Right forelimb (tissue), 1 donor: ENCODE measurements around the gene ELMO1.
A peak's percentile ranks its signal among the peaks of the same experiment; 100 is the strongest.

Source experiments
- DNase-seq: peaks from one replicate; pipeline ENCODE4 v3.0.0-alpha.2; 2018

ELMO1 gene

DNA sequence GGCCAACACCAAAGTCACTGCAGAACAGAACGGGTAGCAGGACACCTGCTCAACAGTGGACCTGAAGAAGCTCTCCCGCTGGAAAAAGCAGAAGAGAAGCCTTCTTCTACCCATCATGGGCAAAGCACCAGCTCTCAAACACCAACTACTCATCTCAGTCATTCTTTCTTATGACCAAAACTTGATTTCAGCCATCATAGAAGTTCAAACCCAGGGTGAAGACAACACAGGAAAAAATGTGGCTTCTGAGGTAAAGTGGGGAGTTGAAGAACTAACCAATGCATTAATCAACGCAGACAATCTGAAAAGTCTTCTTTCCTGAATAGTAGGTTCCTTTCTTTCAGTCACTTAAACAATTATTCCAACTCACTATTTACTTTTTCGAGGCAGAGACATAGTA lies 83.3 kb downstream of the ELMO1 start:
- no peak for DNase-seq

DNA sequence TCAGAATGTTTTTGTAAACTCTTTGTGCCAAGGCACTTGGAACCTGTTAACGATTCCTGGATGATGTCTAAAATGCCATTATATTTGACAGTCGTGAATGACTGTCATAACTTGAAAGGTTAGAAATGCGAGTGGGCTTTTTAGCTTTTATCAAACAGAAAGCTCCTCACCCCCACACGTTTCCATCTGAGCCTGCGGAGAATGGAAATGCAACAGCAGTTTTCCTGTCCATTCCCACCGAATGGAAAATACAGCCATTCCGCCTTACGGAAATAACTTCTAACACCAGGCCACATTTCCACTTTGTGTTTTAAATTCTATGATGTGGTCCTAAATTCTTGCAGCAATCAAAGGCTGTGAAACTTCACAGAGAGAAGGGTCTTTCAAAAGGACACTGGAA lies 83.8 kb downstream of the ELMO1 start:
- DNase-seq, result no peak

DNA sequence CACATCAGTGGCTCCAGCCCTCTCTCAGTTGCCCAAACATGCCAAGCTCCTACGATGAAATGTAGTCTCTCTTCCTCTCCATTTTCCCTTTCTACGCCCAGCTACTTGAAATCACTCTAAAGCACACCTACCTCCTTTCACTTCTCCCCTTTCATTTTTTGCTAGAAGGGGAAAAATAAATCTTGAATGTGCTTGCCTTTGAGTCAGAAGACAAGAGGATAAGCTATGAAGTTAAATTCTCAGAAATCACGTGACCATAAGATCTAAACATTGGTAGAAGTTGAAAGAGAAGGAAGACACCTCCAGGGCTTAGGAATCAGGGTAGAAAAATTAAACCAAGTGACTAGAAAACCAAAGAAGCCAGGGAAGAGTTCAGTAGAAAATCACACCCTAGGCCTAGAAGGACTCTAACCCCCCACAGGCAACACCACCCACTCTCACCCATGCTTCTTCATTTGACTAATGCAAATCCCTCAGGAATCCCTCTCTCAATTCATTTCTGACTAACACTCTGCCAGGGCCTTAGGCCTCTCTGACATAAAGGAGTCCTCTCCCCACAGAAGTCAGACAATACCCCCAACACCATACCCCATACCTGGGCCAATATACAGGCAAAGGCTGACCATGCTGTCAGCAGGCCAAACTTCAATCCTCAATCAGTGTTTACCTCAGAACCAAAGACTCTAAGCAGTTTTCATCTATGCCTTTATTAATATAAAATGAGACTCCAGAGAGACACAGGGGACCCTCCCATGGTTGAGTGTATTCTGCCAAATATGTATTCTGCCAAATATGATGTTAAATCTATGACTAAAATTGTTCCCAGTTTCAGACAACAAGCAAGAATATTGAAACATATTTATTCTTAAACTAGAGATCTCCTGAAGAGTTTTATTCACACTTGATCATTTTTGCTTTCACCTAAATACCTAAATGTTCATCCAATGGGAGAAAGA lies 84.8 kb downstream of the ELMO1 start:
- no peak for DNase-seq

DNA sequence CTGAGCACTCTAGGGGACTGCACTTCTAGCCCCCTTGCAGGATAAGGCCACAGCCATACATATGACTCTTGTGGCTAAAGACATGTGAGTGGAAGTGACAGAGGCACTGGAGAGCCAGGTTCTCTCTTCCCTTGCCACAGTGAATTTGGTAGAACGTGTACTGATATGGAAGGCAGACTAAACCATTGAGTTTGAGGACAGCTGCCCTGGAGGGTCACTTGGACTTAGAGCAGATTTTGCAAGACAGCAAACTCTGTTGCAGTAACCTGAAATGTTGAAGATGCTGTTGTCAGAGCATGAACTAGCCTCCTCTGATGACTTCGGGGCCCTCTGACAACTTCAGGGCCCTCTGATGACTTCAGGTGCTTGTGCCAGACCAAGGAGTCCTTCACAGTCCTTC lies 85.9 kb downstream of the ELMO1 start:
- DNase-seq, result no peak

DNA sequence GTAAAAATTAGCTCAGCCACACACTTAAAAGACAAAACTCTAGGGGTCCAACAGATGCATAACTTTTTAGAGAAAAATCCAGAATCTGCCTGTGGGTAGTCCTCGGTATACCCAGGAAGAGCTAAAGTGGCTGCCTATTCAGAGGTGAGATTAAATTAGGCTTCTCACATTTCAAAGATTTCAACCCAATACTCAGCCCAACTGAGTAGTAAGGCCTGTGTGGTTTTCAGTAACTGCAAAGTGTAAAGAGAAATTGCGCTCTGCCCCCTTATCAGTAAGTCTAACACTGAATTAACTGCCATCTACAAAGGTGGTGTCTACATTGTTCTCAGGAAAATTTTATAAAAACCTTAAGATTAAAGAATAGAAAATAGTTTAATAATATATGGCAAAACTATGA lies 88.2 kb downstream of the ELMO1 start:
- no peak for DNase-seq

DNA sequence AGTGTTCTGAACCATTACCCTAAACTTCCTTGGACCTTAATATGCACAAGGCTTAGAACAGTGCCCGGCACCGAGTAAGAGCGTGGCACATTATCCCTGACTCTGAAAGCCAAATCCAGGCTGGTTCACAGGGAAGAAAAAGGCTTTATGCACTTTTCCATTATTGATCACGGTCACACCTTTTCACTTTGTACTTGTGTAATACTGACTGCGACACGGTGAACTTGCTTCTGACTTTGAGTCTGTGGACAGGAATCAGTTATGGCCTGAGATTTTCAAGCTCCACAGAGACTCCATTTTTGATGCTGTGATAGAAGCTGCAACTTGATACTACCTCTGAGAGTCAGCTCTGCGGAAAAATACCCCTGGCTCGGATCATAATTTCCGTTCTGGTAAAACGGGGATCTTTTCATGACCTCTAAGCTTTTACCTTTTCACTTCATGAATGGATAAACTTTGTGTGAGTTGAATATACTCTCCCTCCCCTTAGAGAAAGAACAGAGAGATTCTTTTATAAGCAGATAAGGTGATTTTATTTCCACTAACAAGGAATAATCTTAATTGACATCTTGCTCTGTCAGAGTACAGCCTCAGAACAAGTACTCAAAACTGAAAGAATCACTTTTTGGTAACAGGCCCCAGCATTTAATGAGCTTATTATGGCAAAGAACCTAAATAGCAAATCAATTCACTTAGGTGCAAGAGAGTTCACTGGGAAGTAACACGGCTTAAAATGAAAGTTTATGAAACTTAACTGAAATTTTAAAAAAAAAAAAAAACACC lies 88.8 kb downstream of the ELMO1 start:
- no peak for DNase-seq

DNA sequence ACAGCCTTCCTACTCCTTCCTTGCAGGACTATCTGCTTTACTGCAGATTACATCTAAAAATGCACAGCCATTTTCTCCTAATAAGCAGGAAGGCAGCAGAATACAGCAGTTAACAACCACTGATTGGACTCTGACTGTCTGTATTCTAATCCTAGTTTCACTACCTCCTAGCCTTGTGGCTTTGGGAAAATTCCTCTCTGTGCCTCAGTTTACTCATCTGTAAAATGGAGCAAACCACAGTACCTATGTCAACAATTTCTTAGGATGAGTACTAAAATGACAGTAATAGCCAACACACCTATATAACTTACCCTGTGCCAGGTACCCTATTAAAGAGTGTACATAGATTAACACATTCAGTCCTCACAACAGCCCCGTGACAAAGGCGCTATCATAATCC lies 89.5 kb downstream of the ELMO1 start:
- no peak for DNase-seq

DNA sequence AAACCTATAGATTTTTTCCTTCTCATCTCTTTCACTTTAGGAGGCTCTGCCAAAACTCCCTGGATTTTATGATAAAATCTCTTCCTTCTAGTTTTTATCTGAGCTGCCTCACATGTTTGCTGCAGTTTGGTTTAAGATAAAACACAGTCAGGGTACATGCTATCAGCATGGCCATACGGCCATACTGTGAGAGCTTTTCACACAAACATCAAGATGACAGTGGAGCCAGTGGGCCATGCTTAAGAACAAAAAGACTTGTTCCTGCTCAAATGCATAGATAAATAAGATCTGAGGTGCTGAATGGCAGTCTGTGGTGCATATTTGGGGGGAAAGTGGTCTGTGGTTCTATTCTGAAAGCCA lies 91.0 kb downstream of the ELMO1 start:
- DNase-seq, result no peak

DNA sequence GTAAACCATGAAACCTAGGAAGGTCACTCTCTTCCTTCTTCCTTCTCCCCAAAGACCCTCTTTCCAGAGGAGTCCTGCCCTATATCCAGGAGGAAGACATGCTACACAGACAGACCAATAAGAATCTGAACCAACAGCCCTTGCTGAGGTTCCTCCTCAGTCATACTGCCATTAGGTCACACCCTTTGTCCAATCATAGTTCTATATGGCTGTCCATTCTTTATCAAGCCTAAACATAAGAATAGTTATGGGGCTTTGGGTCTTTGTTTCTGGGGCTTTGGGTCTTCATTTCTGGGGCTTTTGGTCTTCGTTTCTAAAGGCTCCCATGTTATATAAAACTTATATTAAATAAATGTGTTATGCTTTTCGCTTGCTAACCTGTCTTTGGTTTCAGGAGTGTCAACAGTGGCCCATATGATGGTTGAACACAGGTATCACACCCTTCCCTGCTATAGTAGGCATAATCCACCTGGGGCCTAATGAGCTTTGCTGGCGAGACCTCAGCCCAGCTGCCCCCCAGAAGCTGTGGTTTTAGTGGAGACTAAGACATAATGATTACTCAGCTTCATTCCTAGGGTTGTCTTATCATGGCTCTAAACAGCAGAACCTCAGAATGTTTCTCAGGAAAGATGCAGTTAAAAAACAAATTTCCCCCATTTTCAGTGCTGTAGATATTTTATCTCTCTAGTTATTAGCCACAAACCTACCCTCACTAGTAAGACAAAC lies 91.6 kb downstream of the ELMO1 start:
- DNase-seq, result no peak

DNA sequence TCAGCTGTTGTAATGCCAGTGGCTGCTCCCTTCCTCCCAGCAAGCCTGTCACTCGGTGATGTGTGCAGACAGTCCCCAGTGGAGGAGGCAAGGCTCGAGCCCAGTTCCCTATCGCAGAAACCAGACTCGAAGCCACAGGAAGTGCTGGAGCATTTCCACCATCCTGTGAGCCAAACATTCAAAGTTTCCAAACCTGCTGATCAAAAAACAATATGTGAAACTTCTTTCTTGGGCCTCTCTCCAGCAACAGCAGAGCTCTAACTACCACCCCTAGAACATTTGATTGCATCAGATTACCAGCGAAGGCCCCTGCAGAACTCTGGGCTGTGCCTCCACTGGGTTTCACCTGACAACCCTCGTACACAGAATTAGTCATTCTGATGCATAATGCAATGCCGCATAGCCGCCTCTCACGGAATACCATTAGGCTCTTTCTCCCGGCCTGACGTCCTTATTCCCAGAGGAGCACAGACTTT lies 94.0 kb downstream of the ELMO1 start:
- peak; percentile 84 for DNase-seq

DNA sequence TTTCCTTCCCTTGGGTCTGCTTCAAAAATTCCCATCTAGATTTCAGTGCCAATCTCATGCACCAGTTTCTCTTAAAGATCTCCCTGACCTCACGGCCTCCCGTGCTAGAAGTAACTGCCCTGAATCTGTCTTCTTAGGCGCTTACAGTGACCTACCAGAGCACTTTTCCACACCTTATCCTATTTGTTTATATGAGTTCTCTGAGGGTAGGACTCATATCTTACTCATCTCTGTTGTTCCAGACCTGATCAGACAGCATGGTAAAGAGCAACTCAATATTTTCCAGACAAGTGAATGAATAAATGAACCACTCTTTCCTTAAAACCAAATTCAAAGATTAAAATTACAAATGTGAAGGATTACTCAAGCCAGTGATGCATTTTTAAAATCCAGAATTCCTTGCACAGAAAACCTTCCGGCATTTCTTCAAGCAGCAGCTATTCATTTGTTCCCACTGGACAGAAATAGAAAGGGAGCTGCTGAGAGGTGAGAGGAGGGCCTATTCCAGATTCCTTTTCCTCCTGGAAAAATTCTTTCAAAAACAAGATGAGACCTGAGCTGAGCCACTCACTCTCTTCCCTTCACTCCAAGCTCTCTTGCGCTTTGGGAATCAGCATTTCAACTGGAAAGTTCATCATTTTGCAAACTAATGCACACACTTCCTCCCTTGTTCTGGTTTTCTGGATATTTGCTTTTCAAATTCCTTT lies 94.6 kb downstream of the ELMO1 start:
- DNase-seq, result no peak

DNA sequence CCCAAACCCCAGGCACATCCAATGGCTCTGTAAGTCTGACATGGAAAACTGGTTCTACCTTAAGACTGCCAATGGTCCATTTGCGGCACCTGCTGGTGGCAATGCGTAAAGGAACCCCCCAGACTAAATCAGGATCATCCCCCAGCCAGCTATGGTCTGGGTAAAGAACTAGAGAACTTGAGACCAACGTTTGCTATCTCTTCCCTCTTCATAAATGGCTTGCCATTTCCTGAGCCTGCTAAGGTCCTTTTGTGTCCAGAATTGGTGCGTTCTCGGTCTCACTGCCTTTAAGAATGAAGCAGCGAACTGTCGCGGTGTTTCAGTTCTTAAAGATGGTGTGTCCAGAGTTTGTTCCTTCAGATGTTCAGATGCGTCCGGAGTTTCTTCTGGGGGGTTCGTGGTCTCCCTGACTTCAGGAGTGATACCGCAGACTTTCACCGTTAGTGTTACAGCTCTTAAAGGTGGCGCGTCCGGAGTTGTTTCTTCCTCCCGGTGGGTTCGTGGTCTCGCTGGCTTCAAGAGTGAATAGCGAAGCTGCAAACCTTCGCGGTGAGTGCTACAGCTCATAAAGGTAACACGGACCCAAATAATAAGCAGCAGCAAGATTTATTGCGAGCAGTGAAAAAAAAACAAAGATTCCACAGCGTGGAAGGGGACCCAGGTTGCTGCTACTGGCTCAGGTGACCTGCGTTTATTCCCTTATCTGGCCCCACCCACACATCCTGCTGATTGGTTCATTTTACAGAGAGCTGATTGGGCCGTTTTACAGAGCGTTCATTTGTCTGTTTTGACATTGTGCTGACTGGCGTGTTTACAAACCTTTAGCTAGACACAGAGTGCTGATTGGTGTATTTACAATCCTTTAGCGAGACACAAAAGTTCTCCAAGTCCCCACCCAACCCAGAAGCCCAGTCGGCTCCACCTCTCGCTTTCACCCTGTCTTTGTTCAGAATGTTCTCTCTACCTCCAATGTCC lies 95.4 kb downstream of the ELMO1 start:
- DNase-seq, result no peak

DNA sequence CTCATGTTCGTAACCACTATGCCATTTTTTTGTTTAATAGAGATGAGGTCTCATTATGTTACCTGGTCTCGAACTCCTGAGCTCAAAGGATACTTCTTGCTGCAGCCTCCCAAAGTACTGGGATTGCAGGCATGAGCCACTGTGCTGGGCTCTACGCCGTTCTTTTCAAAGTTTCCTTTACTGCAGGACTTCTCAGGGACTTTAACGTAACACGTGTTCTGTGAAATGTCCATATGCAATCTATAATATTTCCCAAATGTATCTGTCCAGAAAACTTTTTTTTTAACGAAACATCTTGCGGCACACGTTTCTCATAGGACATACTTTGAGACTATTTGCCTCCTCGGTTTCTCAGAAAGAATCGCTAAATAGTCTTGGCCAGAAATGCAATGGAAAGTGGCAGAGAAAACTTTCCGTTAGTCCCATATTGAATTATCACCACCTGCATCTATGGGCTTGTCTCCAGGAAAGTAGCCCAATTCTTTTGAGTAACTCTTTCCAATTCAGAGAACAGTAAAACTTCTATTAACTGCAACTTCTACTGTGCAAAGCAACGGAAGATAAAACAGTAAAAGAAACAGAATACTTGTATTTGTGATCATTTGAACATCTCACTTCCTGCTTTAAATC lies 96.3 kb downstream of the ELMO1 start:
- no peak for DNase-seq

DNA sequence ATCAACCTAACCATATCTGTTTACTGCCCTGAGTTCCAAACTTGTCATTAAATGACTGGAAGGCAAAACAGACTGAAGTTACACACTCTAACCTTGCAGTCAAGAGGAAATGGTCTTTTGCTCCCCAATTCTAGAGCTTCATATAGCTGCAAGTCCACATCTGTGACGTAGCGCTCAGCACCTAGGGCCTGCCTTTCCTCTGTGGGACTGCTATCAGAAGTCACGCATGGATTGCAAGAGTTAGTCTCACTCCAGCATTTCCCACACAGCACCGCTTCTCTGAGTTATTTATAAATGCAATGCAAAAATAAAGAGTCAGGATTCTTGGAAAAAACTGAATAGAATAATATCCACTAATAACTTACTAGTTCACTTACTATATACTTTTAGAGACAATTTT lies 96.9 kb downstream of the ELMO1 start:
- DNase-seq, result no peak

DNA sequence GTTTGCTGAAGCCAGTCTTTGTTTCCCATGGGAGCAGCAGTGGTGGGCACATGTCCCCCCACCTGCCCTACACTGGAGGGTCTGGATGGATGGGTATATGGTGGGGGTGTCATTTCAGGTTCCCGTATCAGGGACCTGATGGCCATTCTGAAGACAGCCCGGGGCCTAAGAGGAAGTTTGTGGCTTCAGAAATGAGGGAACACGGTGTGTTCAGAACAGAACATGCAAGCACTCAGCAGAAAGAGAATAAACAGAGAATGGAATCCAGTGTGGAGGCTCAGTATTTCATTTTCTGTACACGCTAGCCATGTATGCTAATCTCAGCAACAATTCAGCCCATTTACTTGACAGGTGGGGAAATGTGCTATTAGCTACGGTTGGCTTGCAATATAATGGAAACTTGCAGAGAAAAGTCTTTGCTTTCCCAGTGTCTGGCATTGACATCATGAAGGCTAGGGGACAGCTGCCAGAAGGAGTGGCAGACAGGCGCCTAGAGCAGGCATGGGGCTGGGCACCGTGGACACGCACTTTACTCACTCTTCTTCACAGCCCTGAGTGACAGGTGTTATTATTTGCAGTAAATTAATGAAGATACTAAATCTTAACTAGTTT lies 98.6 kb downstream of the ELMO1 start:
- no peak for DNase-seq

DNA sequence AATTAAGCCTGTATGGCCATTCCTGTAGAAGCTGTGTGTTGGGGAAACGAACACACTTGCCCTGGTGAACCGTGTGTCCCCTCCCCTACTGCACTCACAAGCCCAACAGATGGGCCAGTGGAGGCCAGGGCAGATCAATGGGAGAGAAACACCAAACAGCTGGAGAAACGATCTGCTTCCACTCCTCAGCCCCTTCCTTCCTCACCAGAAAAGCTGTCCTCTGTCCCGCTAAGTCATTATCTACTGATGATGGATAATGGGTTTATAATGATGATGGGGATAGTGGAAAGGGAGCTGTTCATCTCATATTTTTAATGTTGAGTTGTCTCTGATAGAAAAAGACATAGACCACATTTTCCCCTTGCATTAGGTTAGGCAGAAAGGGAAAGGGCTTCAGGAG lies 99.7 kb downstream of the ELMO1 start:
- DNase-seq, result no peak

DNA sequence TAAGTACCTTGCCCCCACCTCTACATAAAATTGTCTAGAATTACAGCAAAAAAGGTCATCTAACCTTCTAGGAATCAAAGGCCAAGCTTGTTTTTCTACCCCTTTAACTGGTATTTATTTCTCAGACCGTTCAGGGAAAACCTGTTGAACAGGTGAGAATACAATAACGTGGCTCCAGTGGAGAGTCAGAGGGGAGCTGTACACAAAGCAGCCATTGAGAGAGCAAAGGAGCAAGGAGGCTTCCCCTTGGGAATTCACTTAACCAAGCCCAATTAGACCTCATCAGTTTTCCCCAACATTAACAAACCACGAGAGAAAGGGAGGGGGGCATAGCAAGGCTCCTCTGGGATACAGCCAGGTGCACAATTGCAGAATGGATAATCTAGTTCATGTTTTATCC lies 101.9 kb downstream of the ELMO1 start:
- no peak for DNase-seq

DNA sequence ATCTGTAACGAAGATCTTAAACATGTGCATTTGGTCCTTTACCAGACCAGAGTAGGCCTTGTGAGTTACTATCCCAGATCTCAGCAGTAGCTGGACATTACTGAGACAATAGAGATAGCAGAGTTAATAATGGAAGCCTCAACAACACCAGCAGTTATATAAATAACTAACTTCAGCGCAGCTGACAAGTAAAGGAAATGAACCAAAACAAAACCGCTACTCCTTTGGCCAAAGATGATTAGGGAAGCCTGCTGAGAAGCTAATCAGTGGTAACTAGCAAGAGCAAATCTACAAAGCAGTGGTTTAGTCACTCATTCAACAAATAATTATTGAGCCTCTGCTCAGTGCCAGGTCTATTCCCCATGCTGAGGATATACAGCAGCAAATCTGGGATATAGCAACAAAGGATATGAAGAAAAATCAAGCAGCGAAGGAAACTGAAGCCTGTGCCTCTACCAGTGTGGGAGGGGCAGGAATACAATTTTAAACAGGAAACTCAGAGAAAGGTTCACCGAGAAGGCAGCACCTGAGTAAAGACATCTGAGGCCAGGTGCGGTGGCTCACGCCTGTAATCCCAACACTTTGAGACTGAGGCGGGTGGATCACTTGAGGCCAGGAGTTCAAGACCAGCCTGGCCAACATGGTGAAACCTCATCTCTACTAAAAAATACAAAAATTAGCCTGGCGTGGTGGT lies 103.6 kb downstream of the ELMO1 start:
- DNase-seq, result no peak

DNA sequence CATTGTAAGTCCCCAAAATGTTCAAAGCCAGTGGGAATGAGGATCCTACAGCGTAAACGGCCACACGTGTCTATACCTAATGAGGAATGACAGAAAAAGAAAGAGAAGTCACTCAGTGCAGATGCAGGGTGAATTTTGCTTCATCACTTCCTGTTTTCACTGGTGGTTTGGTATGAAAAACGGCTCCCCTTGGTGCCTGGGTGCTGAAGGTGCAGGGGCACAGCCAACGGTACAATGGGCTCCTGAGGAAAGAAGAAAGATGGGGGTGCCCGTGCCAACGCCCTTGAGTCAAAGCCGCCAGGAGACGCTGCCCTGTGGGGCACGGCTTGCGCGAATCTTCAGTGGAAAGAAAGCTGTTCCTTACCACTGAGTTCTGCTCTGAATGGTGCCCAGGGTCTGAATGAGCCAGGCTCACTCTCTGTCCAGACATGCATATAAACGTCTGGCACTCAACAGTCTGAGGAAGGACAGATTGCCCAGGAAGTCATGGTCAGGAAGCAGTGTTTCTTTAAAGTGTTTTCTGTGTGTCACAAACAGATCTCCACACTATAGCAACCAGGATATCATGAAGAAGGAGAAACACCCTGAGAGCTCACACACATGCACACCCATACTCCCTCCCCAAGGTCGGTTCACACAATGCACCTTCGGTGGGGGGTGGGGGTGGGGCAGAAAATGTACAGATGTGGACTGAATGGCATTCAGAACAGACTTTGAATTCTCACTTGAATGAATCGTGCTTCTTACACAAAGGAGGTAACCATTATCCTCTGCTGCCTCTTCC lies 105.8 kb downstream of the ELMO1 start:
- DNase-seq, result no peak
